Measurements from ENCODE around the gene DNM3. TPM values are rescaled to one million over a fixed set of nuclear protein-coding genes. Genes with fewer than 3 reads are reported as not detected.

The DNM3 gene
- total and polyA plus RNA-seq, 2 experiments from 2014 or later: 5.2 to 12.2 TPM

- no peak for ATAC-seq
- H3K4me1 ChIP-seq (ENCODE audit: insufficient read depth): peaks cover 30% of the 10 kb centered on the region
- DNase-seq (ENCODE audit: low spot score): no peak
- H3K4me1 Mint-ChIP-seq: peaks cover 34% of the 10 kb centered on the region
- H2AFZ ChIP-seq: no peak overlapping the region
- H3K4me3 Mint-ChIP-seq: no peak overlapping the region
- H3K9me3 Mint-ChIP-seq: no peaks in the 10 kb centered on the region
- no peak overlapping the region for H3K4me2 ChIP-seq
- no peak overlapping the region for H3K4me3 ChIP-seq
- no peak for TF ChIP-seq EZH2phosphoT487 (IDR thresholded peaks at IDR 0.05; ENCODE audit: unreplicated experiment)
- no peak for TF ChIP-seq CREB1 (CRISPR knock-in tag; IDR thresholded peaks at IDR 0.05; ENCODE audit: low read depth)
- no peak for TF ChIP-seq CTCF (conservative IDR thresholded peaks at IDR 0.05; ENCODE audit: low read depth in 2 of 2)
- no peak for TF ChIP-seq JUNB (IDR thresholded peaks at IDR 0.05; ENCODE audit: unreplicated experiment)
- no peak for TF ChIP-seq ZNF331 (CRISPR knock-in tag; IDR thresholded peaks at IDR 0.05; ENCODE audit: low read depth)
- no peak for TF ChIP-seq ZNF114 (CRISPR knock-in tag; IDR thresholded peaks at IDR 0.05)
- TF ChIP-seq POLR2AphosphoS5 (IDR thresholded peaks at IDR 0.05; ENCODE audit: low read depth): no peak
- no peak for TF ChIP-seq NANOG (IDR thresholded peaks at IDR 0.05; ENCODE audit: borderline replicate concordance)
- no peak for TF ChIP-seq EZH2 (IDR thresholded peaks at IDR 0.05; ENCODE audit: low read depth, unreplicated experiment)
- TF ChIP-seq ZNF462 (CRISPR knock-in tag; IDR thresholded peaks at IDR 0.05): no peak
- TF ChIP-seq ETS1 (IDR thresholded peaks at IDR 0.05): no peak
- no peak for TF ChIP-seq STAT1 (IDR thresholded peaks at IDR 0.05; ENCODE audit: unreplicated experiment)
- TF ChIP-seq REST (IDR thresholded peaks at IDR 0.05; ENCODE audit: unreplicated experiment): no peak
- H3K36me3 Mint-ChIP-seq (ENCODE audit: low read depth): no peaks in the 10 kb centered on the region
- no peak overlapping the region for H3K27ac ChIP-seq (ENCODE audit: low read depth)
- no peaks in the 10 kb centered on the region for H3K79me2 ChIP-seq (replicated peaks; ENCODE audit: insufficient read depth)
- H3F3A ChIP-seq (replicated peaks; ENCODE audit: low read depth): no peaks in the 10 kb centered on the region
- H3K36me3 ChIP-seq (ENCODE audit: insufficient read depth): no peaks in the 10 kb centered on the region
- H3K9me2 ChIP-seq (ENCODE audit: insufficient read depth): no peaks in the 10 kb centered on the region
- peaks cover 3% of the 10 kb centered on the region for H3K27me3 Mint-ChIP-seq (ENCODE audit: insufficient read depth, low read depth, poor library complexity)
- H3K27me3 ChIP-seq (ENCODE audit: insufficient read depth): no peaks in the 10 kb centered on the region
- no peaks in the 10 kb centered on the region for H4K20me1 ChIP-seq (replicated peaks; ENCODE audit: insufficient read depth)
- no peak overlapping the region for H3K27ac Mint-ChIP-seq
These were observed 436.0 kb downstream of the DNM3 start for GRCh38 chr1:172277275-172277674.
